HG03354 (cell line): Measurements from ENCODE around the gene MAPK10.
"Not testable (repeated sequence)": the region's sequence is repeated elsewhere in the genome, so short reads cannot be mapped to it uniquely, and the experiment has no call there.

Experiments
- ATAC-seq: cut with Tn5 transposase; IDR thresholded peaks from one replicate; pipeline ENCODE4 v1.9.1; 2021; ENCODE audit warnings: mild to moderate bottlenecking; ENCODE audit not compliant: unreplicated experiment, poor library complexity, severe bottlenecking

MAPK10 gene

DNA sequence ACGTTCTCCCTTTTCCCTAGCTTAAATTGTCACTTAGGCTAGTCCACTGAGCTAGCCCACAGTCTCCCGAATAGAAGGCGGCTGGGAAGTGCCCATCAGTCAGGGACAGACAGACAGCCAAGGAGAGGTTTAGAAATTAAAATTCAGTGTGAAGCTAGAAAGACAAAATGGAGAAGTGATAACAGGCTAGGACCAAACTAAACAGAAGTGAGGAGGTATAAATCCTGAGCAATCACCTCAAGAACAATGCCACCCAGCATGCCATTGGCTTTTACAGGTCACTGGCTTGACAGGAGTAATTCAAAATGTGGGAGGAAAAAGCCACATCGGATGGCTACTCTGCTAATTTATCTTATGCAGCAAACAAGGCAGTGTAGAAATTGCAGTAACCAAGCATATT is 138.9 kb downstream of the MAPK10 start:
- ATAC-seq, result no peak

DNA sequence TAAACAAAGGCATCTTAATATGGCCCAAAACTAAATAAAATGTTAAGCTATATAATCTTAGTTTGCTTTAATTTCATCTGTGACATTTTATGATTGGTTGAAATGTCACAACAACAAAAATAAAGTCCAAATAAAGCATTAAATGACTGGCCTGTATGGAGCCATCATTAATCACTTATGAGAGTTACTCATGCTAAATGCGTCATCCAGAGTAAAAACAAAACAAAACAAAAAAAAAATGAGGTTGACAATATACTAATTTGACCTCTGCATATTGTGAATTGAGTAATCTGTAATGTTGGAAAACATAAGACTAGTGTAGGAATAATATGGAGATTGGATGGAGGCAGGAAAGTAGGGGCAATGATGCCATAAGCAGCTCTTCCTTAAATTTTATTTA is 139.7 kb downstream of the MAPK10 start:
- ATAC-seq, result no peak

DNA sequence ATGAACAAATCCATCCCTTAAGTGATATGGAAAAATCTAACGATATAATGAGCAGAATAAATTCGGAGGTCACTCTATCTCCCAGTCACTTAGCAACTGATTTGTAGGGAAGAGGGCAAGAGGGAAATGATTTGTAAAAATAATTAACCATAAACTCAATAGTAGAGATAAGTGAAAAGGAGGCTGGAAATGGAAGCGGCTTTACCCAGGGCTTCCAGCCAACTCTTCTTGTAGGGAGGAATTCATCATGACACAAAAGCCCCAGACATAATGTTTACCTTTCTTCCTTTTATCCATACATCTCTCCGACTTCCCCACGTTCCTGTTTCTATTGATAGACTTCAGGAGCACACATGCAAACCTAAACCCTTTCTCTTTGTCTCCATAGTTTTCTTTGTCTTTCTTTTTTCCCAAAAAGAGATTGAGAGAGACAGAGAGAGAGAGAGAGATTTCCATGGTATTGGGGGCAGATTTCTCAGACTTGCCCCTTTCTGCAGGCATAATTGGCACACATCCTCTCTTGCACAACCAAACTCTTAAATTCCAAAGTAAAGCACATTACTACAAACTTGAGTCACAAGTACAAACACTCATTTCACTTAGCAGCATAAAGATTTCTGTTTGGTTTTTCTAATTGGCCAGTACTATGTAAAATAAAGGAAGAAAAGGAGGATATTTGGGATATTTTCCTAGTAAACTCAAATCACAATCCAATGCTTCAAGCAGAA is 140.9 kb downstream of the MAPK10 start:
- no peak for ATAC-seq

DNA sequence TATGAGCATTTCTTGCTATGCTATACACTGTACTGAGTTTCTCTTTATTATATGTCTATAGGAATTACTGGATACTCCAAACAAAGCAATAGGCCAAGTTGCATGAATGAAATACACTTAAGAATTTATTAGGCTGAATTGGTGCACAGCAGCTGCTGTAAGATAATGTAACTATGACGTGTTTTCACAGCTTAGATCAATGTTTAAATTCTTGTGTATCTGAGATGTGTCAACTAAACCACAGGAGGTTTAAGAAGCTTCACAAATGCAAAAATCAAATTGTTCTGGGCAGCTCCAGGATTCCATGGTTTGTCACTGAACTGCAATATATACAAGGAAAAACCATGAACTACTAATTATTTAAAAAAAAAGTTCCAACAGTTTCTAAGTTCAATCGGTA is 156.7 kb downstream of the MAPK10 start:
- no peak for ATAC-seq

DNA sequence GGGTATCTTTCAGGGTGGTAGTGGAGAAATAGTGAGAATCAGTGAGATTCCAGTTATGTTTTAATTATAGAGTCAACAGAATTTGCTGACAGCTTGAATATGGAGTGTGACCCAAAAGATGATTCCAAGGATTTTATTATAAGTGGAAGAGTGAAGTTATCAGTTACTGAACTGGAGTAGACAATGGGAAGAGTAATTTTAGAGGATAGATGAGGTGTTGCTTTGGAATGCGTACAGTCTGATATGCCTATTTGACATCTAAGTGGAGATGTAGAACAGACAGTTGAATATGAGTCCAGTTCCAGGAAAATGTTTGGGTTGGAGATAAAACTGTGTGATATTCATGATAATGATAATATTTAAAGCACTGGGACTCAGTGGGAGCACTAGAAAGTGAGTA is 174.2 kb downstream of the MAPK10 start:
- ATAC-seq, result no peak

DNA sequence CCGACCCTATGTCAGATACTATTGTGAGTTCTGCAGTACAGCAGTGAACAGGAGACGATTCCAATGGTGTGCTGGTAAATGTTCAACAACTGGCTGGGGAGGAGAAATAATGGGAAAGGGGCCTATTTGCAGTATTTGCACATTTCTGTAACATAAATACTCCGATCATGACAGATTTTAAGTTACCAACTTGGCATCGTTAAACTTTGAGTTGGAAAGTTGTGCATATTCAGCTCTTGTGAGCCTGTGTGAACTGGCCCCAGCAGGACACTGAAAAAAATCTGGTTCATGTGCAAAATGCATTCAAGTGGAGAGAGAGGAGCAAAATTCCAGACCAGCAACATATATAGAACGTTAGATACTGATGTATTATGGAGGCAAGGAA is 175.0 kb downstream of the MAPK10 start:
- ATAC-seq, result no peak

DNA sequence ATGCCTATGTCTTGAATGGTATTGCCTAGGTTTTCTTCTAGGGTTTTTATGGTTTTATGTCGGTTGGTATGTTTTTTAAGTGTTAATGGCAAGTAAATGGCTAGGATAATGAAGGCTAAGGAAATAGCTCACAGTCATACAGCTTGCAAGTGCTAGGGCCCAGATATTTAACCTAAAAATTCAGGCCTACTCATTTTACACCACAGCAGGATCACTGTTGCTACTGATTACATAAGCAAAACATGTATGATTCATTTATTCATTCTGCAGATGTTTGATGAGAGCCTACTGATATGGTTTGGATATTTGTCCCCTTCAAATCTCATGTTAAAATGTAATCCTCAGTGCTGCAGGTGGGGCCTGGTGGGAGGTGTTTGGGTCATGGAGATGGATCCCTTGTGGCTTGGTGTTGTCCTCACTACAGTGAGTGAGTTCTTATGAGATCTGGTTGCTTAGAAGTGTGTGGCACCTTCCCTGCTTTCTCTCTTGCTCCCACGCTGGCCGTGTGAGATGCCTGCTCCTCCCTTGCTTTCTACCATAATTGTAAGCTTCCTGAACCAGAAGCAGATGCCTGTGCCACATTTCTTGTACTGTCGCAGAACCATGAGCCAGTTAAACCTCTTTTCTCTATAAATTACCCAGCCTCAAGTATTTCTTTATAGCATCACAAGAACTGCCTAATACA is 175.5 kb downstream of the MAPK10 start:
- ATAC-seq, result no peak

DNA sequence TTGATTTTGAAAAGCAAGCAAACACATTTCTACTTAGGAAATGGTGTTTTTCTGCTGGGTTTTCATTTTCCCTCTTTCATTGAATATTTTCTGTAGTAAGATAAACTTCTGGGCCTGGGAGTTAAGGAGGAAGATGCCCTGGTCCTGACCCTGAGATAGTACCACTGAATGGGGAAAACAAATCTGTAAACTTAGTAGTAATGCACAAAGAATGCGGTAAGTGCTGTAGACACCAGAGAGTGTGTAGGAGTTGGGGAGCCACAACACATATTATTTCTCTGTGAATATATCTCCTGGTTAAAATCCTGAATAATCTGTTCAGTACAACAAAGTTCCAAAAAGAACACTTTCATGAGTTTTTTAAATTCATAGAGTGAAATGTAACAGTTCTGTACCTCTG is 178.3 kb downstream of the MAPK10 start:
- no peak for ATAC-seq

DNA sequence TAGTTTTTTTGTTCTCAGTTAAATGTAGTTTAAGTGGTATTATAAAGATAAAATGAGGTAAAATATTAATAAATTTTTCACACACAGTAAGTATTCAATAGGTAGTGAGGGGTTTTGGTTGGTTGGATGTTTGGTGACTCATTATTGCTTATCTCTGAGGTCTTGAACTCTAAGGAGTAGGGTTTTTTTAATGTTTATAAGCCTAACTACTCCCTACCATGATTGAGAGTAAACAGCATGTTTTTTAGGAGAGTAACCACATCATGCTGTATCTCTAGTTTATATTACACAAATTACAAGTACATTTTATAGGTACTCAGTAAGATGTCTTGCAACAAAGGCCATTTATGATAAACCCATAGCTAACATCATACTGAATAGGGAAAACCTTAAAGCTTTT is 181.6 kb downstream of the MAPK10 start:
- ATAC-seq, result no peak

DNA sequence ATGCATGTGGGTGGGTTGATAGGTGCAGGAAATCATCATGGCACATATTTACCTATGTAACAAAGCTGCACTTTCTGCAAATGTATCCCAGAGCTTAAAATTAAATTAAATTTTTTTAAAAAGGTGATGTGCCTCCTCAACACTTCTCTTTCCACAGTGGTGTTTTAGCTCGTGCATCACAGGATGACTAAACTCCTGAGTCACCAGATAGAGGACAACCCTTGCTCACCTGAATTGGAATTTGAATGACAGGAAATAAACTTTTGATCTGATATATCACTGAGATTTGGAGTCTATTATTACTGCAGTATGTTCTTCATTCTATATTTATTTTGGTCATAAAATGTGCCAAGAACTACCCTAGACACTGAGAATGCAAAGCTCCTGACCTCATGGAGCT is 185.3 kb downstream of the MAPK10 start:
- no peak for ATAC-seq

DNA sequence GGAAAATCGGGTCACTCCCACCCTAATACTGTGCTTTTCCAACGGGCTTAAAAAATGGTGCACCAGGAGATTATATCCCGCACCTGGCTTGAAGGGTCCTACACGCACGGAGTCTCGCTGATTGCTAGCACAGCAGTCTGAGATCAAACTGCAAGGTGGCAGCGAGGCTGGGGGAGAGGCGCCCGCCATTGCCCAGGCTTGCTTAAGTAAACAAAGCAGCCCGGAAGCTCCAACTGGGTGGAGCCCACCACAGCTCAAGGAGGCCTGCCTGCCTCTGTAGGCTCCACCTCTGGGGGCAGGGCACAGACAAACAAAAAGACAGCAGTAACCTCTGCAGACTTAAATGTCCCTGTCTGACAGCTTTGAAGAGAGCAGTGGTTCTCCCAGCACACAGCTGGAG is 191.5 kb downstream of the MAPK10 start:
- not testable (repeated sequence) for ATAC-seq

DNA sequence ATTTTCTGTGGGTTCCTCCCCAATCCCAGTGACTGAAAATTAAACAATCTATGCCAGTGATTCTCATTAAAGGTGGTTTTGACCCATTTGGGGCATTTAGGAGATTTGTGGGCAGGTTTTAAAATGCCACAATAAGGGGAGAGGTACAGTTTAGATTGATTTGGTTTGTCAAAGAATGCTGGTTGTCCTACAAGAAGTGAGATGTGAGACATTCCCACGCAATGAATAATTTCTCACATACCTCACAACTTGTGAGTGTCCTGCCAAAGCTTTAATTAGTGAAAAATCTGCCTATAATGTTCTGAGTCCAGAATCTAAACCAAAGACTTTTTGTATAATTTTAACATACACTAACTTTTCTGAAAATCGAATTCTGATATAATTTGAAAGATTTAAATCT is 199.4 kb downstream of the MAPK10 start:
- no peak for ATAC-seq

DNA sequence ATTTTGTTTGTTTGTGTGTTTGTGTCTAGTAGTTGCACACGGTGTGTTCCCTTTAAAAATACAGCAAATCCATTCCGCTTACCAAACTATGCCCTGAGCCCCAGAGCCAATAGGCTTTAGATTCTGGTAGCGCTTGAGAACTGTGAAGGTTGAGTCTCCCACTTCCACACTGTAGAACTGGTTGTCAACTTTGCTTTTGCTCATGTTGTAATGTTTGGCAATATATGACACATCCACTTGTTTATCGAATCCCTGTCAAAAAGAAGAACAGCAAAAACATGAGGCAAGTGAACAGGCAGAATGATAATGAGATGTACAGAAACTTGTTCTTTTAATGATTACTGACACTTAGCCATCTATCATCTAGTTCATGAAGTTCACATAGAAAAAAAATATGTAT is 200.6 kb downstream of the MAPK10 start:
- no peak for ATAC-seq

DNA sequence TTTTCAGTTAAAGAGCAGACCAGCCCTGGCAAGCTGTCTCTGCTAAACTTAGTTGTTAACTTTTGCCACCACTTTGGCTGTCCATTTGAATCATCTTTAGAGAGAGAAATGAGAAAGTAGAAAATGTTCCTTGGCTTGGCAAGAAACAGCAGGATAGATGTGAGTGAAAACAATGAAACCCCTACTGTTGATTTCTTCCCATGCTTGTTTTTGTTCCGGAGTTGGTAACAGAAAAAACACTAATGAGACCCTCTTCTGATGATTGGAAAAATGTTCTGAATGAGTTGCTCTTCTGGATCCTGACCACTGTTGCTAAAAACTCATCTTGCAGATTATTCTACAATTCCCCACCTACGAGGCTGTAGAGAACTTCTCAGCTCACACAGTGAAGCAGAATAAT is 203.3 kb downstream of the MAPK10 start:
- no peak for ATAC-seq

DNA sequence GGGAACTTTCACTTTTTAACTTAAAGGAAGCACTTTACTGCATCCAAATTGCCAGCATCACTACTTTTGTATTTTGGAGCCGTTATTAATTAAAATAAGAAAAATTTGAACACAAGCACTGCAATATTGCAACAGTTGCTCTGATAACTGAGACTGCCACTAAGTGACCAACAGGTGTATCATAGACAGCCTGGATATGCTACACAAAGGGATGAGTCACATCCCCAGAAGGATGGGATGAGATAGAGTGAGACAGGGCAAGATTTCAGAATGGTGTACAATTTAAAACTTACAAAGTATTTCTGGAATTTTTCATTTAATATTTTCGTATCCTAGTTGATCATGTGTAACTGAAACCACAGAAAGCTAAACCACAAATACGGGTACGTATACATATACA is 204.1 kb downstream of the MAPK10 start:
- ATAC-seq, result no peak

DNA sequence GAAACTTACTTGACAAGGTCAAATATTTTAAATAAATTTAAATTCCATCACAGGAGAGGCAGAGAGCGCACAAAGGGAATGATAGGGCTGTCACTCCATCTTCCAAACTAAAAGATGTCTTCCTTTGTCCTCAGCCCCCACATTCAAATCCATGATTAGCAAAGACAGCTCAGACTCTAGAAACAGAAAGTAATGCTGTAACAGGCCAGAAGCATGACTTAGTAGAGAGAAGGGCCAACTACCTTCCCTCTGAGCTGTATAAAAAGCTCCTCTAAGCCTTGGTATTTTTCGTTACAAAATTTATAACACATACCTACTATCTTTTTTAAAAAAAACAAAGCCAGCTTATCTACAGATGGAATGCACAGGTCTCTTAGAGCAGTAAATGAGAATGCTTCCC is 207.4 kb downstream of the MAPK10 start:
- no peak for ATAC-seq

DNA sequence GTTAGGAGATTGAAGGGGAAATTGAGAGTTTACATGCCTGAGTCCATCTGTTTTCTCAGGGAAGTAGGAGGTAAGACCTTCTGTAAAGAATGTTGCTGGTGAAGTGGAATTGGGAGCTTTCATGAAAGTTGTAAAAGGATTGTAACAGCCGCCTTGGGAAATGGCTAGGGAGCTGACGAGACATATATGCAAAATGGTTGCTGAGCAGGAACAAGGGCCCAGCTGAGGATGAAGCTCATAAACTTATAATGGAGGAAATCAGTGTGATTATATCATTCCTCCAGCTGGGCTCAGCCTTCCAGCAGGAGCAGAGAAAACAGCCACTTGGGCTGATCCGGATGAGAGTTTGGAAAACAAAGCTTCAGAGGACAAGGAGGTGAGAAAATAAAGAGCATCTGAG is 208.7 kb downstream of the MAPK10 start:
- ATAC-seq, result no peak

DNA sequence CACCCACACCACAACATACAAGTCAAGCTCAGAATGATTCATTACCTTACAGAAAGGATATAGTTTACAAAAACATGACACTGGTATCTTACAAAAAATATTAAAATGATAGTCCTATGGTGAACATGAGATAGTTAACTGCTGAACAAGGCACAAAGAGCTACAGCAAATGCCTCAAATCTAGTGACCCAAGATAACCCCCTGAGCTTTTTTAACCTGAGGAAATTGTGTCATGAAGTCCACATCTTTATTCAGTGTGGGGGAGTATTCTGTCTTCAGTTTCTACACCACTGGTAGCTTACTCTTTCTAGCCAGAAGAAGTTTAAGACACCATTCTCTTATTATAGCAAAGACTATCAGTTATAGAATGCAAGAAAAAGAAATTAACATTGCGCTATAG is 218.7 kb downstream of the MAPK10 start:
- ATAC-seq, result no peak

DNA sequence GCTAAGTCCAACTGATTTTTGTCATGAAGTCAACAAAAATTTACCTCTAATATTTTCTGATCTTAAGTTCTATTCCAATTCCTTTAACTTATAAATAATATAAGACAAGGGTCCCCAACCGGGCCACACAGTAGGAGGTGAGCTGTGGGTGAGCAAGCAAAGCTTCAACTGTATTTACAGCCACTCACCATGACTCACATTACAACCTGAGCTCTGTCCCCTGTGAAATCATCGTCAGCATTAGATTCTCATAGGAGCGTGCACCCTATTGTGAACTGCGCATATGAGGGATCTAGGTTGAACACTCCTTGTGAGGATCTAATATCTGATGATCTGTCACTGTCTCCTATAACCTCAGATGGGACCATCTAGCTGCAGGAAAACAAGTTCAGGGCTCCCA is 227.4 kb downstream of the MAPK10 start:
- no peak for ATAC-seq

DNA sequence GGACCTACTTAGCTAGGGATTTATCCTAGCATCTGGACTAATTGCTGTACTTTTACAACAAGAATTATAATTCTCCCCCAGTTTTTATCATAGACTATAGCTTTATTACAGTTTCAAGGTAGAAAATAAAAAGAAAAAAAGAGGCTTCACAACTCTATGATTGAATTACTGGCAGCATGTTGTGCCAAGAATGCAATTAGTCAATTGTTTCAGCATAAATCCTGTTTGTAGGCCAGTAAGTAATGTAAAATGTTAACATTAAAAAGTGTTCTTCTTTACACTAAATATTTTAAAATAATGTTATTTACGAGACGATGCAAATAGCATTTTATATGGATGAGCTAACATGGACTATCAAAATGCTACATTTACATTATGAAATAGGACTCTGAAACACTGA is 228.4 kb downstream of the MAPK10 start:
- ATAC-seq, result no peak

DNA sequence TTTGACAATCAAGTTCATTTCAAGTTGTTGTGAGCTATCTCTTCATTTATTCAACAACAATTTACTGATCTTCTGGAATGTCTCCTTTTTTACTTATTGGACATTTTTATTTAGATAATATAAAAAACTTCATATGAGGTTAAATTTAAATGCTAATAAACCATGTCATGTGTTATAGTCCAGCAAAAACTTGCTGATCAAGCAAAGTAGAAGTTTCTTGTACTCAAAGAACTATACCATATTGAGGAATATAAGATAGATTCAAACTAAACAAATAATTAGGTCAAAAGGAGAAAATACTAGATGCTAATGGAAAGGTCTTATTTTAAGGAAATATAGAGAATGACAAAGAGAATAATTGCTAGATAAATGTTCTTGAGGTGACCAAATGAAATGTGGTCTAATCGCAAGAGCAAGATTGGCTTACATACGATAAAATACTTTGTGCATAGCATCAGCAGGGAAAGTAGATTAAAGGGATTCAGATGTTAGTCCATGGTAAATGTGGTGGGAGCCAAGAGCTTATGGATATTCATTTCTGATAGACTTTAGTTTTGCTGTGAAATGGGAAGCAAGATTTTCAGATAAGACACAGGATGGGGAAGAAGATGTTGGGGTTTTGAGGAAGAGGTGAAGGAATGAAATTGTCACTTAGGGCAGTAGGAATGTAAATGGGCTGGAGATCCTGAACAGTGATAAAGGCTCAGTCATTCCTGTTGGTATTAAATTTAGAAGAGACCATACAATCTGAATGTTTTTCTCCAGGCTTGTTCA is 229.5 kb downstream of the MAPK10 start:
- ATAC-seq, result no peak
